ENCODE results near the gene SLC22A6. TPM values are rescaled to one million over a fixed set of nuclear protein-coding genes. Genes with fewer than 3 reads are reported as not detected.

SLC22A6 gene
- total and polyA plus RNA-seq, 2 experiments from 2014 or later = not detected

DNA sequence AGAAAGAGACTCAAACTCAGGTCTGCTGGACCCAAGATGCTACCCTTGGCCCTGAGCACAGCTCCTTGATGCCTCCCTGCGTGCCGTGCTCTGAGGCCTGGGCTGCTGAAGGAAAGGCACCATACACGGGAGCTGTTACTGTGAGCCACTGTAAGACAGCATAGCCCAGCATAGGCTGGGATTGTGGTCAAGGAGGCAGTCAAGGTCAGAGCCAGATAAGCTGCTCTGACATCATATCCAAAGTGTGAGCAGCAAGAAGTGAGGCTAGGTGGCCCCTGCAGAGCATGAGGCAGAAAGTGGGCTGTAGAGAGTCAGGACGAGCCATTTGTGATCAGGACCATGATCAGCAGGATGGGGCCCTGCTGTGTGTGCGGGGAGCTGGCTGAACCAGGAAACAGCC lies 23.2 kb upstream of the SLC22A6 start:
- Histone ChIP-seq H3K27ac (ENCODE audit: low read depth) (no peak overlapping the region), H3K79me2 (replicated peaks; ENCODE audit: insufficient read depth) (no peaks in the 10 kb centered on the region), H3K4me3 (no peak overlapping the region), H4K20me1 (replicated peaks; ENCODE audit: insufficient read depth) (no peaks in the 10 kb centered on the region), H3K36me3 (ENCODE audit: insufficient read depth) (no peaks in the 10 kb centered on the region), H3K27me3 (ENCODE audit: insufficient read depth) (no peaks in the 10 kb centered on the region), H2AFZ (peak overlapping the region; percentile 1; the same call in 1 of the 2 replicates), H3K4me2 (no peak overlapping the region), H3F3A (replicated peaks; ENCODE audit: low read depth) (no peaks in the 10 kb centered on the region), H3K9me2 (ENCODE audit: insufficient read depth) (0 out of 2 replicates have a peak, but pooled peaks cover 4% of the 10 kb centered on the region), H3K4me1 (ENCODE audit: insufficient read depth) (no peaks in the 10 kb centered on the region)
- no peaks in the 10 kb centered on the region for H3K9me3 Mint-ChIP-seq
- ATAC-seq (peak; percentile 51), DNase-seq (ENCODE audit: low spot score) (no peak)
- no peaks in the 10 kb centered on the region for H3K36me3 Mint-ChIP-seq (ENCODE audit: low read depth)
- H3K4me3 Mint-ChIP-seq = no peak overlapping the region
- H3K27me3 Mint-ChIP-seq (ENCODE audit: insufficient read depth, low read depth, poor library complexity) = peaks cover 4% of the 10 kb centered on the region
- no peak overlapping the region for H3K27ac Mint-ChIP-seq
- no peak for TF ChIP-seq ZNF331 (CRISPR knock-in tag; IDR thresholded peaks at IDR 0.05; ENCODE audit: low read depth)
- TF ChIP-seq EZH2 (IDR thresholded peaks at IDR 0.05; ENCODE audit: low read depth, unreplicated experiment) = no peak
- no peak for TF ChIP-seq JUNB (IDR thresholded peaks at IDR 0.05; ENCODE audit: unreplicated experiment)
- TF ChIP-seq, protein P1, sequence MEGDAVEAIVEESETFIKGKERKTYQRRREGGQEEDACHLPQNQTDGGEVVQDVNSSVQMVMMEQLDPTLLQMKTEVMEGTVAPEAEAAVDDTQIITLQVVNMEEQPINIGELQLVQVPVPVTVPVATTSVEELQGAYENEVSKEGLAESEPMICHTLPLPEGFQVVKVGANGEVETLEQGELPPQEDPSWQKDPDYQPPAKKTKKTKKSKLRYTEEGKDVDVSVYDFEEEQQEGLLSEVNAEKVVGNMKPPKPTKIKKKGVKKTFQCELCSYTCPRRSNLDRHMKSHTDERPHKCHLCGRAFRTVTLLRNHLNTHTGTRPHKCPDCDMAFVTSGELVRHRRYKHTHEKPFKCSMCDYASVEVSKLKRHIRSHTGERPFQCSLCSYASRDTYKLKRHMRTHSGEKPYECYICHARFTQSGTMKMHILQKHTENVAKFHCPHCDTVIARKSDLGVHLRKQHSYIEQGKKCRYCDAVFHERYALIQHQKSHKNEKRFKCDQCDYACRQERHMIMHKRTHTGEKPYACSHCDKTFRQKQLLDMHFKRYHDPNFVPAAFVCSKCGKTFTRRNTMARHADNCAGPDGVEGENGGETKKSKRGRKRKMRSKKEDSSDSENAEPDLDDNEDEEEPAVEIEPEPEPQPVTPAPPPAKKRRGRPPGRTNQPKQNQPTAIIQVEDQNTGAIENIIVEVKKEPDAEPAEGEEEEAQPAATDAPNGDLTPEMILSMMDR (conservative IDR thresholded peaks at IDR 0.05; ENCODE audit: low read depth in 2 of 2) = no peak
- TF ChIP-seq CREB1 (CRISPR knock-in tag; IDR thresholded peaks at IDR 0.05; ENCODE audit: low read depth) = no peak
- TF ChIP-seq NANOG (IDR thresholded peaks at IDR 0.05; ENCODE audit: borderline replicate concordance) = no peak
- no peak for TF ChIP-seq ZNF114 (CRISPR knock-in tag; IDR thresholded peaks at IDR 0.05)
- TF ChIP-seq, protein P2, sequence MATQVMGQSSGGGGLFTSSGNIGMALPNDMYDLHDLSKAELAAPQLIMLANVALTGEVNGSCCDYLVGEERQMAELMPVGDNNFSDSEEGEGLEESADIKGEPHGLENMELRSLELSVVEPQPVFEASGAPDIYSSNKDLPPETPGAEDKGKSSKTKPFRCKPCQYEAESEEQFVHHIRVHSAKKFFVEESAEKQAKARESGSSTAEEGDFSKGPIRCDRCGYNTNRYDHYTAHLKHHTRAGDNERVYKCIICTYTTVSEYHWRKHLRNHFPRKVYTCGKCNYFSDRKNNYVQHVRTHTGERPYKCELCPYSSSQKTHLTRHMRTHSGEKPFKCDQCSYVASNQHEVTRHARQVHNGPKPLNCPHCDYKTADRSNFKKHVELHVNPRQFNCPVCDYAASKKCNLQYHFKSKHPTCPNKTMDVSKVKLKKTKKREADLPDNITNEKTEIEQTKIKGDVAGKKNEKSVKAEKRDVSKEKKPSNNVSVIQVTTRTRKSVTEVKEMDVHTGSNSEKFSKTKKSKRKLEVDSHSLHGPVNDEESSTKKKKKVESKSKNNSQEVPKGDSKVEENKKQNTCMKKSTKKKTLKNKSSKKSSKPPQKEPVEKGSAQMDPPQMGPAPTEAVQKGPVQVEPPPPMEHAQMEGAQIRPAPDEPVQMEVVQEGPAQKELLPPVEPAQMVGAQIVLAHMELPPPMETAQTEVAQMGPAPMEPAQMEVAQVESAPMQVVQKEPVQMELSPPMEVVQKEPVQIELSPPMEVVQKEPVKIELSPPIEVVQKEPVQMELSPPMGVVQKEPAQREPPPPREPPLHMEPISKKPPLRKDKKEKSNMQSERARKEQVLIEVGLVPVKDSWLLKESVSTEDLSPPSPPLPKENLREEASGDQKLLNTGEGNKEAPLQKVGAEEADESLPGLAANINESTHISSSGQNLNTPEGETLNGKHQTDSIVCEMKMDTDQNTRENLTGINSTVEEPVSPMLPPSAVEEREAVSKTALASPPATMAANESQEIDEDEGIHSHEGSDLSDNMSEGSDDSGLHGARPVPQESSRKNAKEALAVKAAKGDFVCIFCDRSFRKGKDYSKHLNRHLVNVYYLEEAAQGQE (IDR thresholded peaks at IDR 0.05; ENCODE audit: unreplicated experiment) = no peak
- H3K4me1 Mint-ChIP-seq = peaks cover 7% of the 10 kb centered on the region

DNA sequence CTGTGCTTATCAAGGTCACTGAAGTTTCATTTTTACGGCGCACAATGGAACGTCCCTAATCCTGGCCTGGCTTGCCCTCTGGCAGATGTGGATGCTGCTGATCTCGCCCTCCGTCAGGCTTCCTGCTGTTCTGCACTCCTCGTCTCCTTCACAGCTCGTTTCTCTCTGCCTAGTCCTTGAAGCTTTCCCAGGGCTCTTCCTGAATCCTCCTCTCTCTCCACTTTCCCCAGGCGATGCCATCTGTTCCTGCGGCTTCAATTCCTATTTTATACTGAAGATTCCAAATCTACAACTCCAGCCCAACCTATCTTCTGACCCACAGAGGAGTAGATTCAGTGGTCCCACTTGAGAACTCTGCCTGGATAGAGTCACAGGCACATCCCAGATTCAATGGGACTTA lies 16.7 kb upstream of the SLC22A6 start:
- no peak for DNase-seq (ENCODE audit: low spot score)
- Histone ChIP-seq H3K4me2 (no peak overlapping the region), H3F3A (replicated peaks; ENCODE audit: low read depth) (no peaks in the 10 kb centered on the region), H3K79me2 (replicated peaks; ENCODE audit: insufficient read depth) (no peaks in the 10 kb centered on the region), H3K9me2 (ENCODE audit: insufficient read depth) (0 out of 2 replicates have a peak, but pooled peaks cover 4% of the 10 kb centered on the region), H2AFZ (no peak overlapping the region), H3K36me3 (ENCODE audit: insufficient read depth) (no peaks in the 10 kb centered on the region), H3K4me1 (ENCODE audit: insufficient read depth) (no peaks in the 10 kb centered on the region), H3K27me3 (ENCODE audit: insufficient read depth) (no peaks in the 10 kb centered on the region), H4K20me1 (replicated peaks; ENCODE audit: insufficient read depth) (no peaks in the 10 kb centered on the region), H3K4me3 (no peak overlapping the region), H3K27ac (ENCODE audit: low read depth) (no peak overlapping the region)
- H3K4me1 Mint-ChIP-seq = peaks cover 7% of the 10 kb centered on the region
- no peak overlapping the region for H3K4me3 Mint-ChIP-seq
- H3K36me3 Mint-ChIP-seq (ENCODE audit: low read depth) = no peaks in the 10 kb centered on the region; the same call in 2 of the 3 replicates
- H3K27ac Mint-ChIP-seq = no peak overlapping the region
- no peak for ATAC-seq
- H3K27me3 Mint-ChIP-seq (ENCODE audit: insufficient read depth, low read depth, poor library complexity) = peaks cover 12% of the 10 kb centered on the region
- H3K9me3 Mint-ChIP-seq = no peaks in the 10 kb centered on the region
- no peak for TF ChIP-seq ETS1 (IDR thresholded peaks at IDR 0.05)
- no peak for TF ChIP-seq NANOG (IDR thresholded peaks at IDR 0.05; ENCODE audit: borderline replicate concordance)
- no peak for TF ChIP-seq ZNF331 (CRISPR knock-in tag; IDR thresholded peaks at IDR 0.05; ENCODE audit: low read depth)
- no peak for TF ChIP-seq EZH2 (IDR thresholded peaks at IDR 0.05; ENCODE audit: low read depth, unreplicated experiment)
- TF ChIP-seq STAT1 (IDR thresholded peaks at IDR 0.05; ENCODE audit: unreplicated experiment) = no peak
- TF ChIP-seq CREB1 (CRISPR knock-in tag; IDR thresholded peaks at IDR 0.05; ENCODE audit: low read depth) = no peak
- TF ChIP-seq EZH2phosphoT487 (IDR thresholded peaks at IDR 0.05; ENCODE audit: unreplicated experiment) = no peak
- no peak for TF ChIP-seq ZNF114 (CRISPR knock-in tag; IDR thresholded peaks at IDR 0.05)

Data from GM23338 (cell line).